ENCODE data around the gene TNIK.
"Not testable (repeated sequence)": the region's sequence is repeated elsewhere in the genome, so short reads cannot be mapped to it uniquely, and the experiment has no call there.

Gene TNIK

DNA sequence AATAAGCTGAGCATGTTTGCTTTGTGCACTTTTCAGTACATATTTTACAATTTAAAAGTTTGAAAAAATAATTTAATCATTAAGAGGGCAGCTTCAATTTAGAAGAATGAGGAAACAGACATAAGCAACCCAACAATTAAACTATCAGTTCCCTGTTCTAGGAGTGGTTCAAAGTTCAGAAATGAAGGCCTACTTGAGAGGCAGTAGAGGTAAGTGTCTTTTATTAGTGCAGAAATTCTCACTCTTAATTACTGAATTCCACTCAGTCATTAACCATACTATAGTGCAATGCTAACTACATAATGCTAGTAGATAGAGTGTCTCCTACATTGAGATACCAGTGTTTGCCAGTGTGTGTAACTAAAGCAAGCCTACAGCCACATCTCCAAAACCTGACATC lies 73.1 kb downstream of the TNIK start:
- in situ Hi-C loops (cut with MboI; ENCODE audit: low pct_unique_long_range_greater_than_20kb, low sequenced_read_pairs, unreplicated experiment): no loop called here
- no peak for DNase-seq (ENCODE audit: low spot score)
- TF ChIP-seq, protein P1, sequence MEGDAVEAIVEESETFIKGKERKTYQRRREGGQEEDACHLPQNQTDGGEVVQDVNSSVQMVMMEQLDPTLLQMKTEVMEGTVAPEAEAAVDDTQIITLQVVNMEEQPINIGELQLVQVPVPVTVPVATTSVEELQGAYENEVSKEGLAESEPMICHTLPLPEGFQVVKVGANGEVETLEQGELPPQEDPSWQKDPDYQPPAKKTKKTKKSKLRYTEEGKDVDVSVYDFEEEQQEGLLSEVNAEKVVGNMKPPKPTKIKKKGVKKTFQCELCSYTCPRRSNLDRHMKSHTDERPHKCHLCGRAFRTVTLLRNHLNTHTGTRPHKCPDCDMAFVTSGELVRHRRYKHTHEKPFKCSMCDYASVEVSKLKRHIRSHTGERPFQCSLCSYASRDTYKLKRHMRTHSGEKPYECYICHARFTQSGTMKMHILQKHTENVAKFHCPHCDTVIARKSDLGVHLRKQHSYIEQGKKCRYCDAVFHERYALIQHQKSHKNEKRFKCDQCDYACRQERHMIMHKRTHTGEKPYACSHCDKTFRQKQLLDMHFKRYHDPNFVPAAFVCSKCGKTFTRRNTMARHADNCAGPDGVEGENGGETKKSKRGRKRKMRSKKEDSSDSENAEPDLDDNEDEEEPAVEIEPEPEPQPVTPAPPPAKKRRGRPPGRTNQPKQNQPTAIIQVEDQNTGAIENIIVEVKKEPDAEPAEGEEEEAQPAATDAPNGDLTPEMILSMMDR (IDR thresholded peaks at IDR 0.05; ENCODE audit: extremely low read depth, insufficient read depth, missing control alignments): no peak

DNA sequence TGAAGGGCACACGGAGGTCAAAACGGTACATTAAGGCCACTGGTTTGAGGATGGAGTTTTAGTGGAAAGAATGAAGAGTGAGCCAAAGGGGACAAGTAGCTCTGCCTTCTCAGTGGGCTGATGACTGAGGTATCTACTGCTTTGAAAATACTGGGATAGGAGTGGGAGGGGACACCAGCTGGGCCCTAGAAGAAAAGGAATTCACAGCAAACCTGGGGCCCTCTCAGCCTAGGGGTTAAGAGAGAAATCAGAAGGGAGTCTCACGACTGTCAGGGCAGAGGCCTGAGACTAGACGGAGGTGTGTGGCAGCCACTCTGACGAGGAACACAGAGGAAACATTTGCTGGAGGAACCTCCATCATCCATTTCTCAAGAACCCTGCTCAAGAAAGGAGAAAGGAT lies 75.1 kb downstream of the TNIK start:
- DNase-seq (ENCODE audit: low spot score): no peak
- TF ChIP-seq, protein P1 (IDR thresholded peaks at IDR 0.05; ENCODE audit: extremely low read depth, insufficient read depth, missing control alignments): no peak
- in situ Hi-C loops (cut with MboI; ENCODE audit: low pct_unique_long_range_greater_than_20kb, low sequenced_read_pairs, unreplicated experiment): no loop called here

DNA sequence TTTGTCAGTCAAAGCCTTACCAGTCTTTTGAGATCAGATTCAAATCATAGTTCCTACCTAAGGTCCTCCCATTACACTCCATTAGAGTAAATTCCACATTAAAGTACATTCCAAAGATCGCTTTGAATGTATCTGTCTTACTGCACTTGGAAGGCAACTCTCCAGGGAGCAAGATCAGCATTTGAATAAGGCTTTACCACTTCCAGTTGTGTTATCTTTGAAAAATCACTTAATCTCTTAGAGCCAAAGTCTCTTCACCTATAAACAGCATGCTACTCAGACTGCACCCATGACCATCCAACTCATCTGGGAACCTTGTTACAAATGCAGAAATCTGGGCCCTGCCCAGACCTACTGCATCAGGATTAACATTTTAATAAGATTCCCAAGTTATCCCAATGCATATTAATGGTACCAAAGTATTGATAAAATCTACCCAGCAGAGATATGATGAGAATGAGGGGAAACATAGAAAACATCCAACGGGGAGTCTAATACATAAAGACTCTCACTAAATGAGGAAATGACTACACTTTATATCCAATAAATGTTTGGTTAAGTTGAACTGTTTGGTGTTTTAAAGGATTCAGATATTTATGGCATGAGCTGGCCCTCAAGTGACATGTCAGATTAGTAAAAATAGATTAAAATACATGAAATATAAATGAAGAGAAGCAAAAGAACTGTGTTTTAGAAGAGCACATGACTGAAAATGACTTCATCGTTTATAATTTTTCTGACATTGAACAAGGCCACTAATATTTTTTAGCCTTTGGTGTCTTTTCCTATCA lies 75.9 kb downstream of the TNIK start:
- in situ Hi-C loops (cut with MboI; ENCODE audit: low pct_unique_long_range_greater_than_20kb, low sequenced_read_pairs, unreplicated experiment): no loop called here
- TF ChIP-seq, protein P1 (IDR thresholded peaks at IDR 0.05; ENCODE audit: extremely low read depth, insufficient read depth, missing control alignments): no peak
- DNase-seq (ENCODE audit: low spot score): no peak

DNA sequence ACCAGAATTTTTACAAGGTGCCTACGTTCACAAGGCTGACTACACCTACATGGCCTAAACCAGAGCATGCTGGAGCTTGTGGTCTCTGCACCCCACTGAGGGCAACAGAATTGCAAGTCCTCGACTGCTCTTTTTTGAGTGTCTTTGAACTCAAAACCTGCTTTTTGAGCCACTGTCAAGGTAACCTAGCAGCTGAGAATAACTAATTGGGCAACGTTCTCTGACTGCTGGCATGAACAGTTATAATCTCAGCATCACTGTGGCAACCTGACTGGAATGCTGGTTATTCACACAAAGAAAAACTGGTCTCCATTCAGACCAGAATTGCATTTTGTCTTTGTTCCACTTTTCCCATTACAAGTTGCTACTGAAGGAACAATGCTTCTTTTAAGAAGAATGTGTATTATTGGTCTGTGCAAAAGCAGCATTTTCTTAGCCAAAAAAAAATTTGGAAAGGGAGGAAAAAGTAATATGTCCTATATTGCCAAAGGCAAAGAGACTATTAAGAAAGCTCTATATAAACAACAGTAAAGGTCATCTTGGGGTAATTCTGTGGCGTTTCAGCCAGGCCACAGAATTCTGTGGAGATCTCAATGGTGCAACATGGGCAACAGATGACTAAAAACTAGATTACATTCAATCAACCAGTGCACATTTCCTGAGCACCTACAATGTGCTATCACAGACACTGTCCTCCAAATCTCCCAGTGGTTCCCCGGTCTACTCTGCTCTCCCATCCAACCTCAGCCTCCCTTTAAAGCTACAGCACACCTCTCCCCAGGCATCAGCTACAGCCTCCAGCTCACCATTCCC lies 76.8 kb downstream of the TNIK start:
- in situ Hi-C loops (cut with MboI; ENCODE audit: low pct_unique_long_range_greater_than_20kb, low sequenced_read_pairs, unreplicated experiment): no loop called here
- no peak for DNase-seq (ENCODE audit: low spot score)
- TF ChIP-seq, protein P1 (IDR thresholded peaks at IDR 0.05; ENCODE audit: extremely low read depth, insufficient read depth, missing control alignments): no peak

DNA sequence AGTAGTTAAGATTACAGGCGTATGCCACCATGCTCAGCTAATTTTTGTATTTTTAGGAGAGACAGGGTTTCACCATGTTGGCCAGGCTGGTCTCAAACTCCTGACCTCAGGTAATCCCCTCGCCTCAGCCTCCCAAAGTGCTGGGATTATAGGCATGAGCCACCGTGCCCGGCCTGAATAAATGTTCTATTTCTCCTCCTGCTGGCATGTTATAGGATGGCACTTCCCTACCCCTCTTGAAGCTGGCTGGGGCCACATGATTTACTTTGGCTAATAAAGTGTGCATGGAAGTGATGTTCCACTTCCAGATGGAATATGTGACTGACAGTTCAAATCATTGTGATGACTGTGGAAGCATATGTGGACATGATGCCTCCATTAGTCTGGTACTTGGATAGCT lies 77.9 kb downstream of the TNIK start:
- DNase-seq (ENCODE audit: low spot score); in situ Hi-C loops (cut with MboI; ENCODE audit: low pct_unique_long_range_greater_than_20kb, low sequenced_read_pairs, unreplicated experiment): not testable (repeated sequence)

DNA sequence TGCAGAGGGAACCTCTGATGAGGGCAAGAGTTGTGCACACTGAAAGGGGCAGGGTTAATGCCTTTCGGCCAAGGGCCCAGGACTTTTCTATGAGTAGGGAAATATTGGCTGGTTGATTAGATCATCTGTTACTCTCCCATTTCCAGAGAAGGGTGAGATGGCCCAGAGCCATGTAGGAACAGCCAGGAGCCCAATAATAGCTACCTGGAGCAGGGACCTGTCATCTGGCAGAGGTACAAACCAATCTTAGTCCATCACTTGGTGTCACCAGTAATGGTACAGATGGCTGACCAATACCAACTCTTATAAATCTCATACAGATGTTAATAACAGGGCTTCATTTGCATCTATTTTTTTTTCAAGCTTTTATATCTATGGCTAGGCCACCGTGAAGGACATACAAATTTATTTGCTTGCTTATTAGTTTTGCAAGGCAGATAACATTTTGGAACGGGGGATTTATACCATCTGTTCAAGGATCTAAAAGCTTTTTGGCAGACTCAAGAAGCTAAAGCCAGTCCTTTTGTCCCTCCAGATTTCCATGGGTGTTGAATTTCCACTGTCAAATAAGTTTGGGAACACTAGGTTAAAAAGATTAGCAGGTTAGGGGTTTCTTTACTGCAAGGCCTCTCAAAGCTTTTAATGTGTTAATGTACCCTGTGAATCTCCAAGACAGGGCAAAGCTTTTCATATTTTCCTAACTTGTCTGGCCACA lies 79.3 kb downstream of the TNIK start:
- in situ Hi-C loops (cut with MboI; ENCODE audit: low pct_unique_long_range_greater_than_20kb, low sequenced_read_pairs, unreplicated experiment): no loop called here
- TF ChIP-seq, protein P1 (IDR thresholded peaks at IDR 0.05; ENCODE audit: extremely low read depth, insufficient read depth, missing control alignments): no peak
- DNase-seq (ENCODE audit: low spot score): no peak
